ENCODE results near the gene RHOB.

RHOB gene

DNA sequence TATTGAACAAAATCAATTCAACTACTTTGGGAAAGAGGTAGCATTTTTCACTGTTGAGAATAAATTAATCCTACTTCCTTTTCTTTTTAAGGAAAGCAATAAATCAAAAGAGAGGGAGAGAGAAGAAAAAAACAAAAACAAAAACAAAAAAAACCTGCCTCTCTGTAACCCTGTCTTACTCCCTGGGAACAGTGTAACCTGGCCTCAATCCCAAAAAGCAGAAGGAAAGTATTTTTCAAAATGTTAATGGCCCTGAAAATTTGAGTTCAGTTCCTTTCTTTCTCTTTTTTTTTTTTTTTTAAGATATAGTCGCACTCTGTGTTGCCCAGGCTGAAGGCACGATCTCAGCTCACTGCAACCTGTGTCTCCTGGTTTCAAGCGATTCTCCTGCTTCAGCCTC lies 35.9 kb downstream of the RHOB start:
- Mint-ChIP-seq H3K27me3 (peaks cover 20% of the 10 kb centered on the region), H3K27ac (ENCODE audit: low read depth) (no peak overlapping the region), H3K9me3 (no peaks in the 10 kb centered on the region), H3K36me3 (ENCODE audit: insufficient read depth) (peaks cover 2% of the 10 kb centered on the region), H3K4me1 (no peaks in the 10 kb centered on the region), H3K4me3 (no peak overlapping the region)
- no peak for ATAC-seq (replicated peaks; ENCODE audit: extremely low read depth, poor library complexity, severe bottlenecking)
- DNase-seq (ENCODE audit: low spot score in 2 of 2): no peak

DNA sequence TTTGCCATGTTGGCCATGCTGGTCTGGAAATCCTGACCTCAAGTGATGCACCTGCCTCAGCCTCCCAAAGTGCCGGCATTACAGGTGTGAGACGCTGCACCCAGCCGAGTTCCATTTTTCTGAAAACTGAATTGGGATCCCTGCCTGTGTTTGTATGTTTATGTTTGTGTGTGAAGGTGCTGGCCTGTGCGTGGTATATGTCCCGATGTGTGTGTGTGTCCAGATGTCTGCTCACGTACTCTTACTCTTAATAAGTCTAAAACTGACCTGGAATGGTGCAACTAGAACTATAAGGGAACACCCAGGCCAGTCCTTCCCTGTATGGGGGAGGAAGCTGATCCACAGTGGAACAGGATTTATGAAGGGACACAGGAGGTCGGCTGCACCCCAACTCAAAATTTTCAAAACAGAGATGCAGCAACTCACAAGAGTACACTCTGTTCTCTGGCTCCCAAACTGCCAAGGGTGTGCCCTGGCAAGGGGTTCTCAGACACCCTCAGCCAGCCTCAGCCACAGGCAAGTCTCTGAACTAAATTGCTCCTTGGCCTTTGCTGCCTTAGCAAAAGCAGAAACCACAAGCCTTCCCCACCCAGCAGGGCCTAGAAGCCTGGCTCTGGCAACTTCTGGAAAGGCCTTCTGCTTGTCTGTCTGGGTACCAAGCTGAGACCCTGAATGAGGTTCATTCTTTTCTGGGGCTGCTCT lies 36.5 kb downstream of the RHOB start:
- DNase-seq (ENCODE audit: low spot score in 2 of 2) (no peak), ATAC-seq (replicated peaks; ENCODE audit: extremely low read depth, poor library complexity, severe bottlenecking) (no peak)
- no peaks in the 10 kb centered on the region for H3K9me3 Mint-ChIP-seq
- no peak overlapping the region for H3K4me3 Mint-ChIP-seq
- H3K4me1 Mint-ChIP-seq: no peaks in the 10 kb centered on the region
- peaks cover 2% of the 10 kb centered on the region for H3K36me3 Mint-ChIP-seq (ENCODE audit: insufficient read depth)
- H3K27me3 Mint-ChIP-seq: peaks cover 17% of the 10 kb centered on the region
- H3K27ac Mint-ChIP-seq (ENCODE audit: low read depth): no peak overlapping the region

DNA sequence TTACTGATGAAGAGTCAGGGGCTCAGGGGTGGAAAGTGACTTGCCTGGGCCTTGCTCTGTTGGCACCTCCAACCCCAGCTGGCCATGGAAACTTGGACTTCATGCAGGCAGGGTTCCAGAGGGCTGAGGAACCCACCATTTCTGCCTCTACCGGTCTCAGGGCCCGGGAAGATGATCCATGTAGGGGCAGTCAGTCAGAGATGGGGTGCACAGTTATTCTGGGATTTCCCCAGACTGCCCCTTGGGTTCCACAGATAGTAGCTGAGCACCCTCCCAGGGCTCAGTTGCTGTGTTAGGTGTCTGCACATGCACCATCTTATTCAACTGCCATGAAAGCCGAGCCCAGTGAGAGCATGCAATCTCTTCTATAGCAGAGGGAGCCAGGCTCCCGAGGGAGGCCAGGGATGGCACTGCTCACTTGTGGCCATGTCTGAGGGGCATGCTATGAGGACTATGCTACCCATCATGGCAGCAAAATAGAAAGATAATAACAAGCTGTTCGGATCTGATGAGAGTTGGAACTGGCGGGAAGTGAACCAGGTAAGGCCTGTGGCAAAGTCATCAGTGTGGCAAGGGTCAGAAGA lies 37.3 kb downstream of the RHOB start:
- Mint-ChIP-seq H3K9me3 (no peaks in the 10 kb centered on the region), H3K4me3 (no peak overlapping the region), H3K27ac (ENCODE audit: low read depth) (no peak overlapping the region), H3K4me1 (no peaks in the 10 kb centered on the region), H3K36me3 (ENCODE audit: insufficient read depth) (peaks cover 2% of the 10 kb centered on the region), H3K27me3 (peaks cover 10% of the 10 kb centered on the region)
- DNase-seq (ENCODE audit: low spot score in 2 of 2) (no peak), ATAC-seq (replicated peaks; ENCODE audit: extremely low read depth, poor library complexity, severe bottlenecking) (no peak)

- peaks cover 10% of the 10 kb centered on the region for H3K27me3 Mint-ChIP-seq
- no peaks in the 10 kb centered on the region for H3K4me1 Mint-ChIP-seq
- H3K9me3 Mint-ChIP-seq: no peaks in the 10 kb centered on the region
- ATAC-seq (replicated peaks; ENCODE audit: extremely low read depth, poor library complexity, severe bottlenecking): no peak
- H3K27ac Mint-ChIP-seq (ENCODE audit: low read depth): no peak overlapping the region
- no peak for DNase-seq (ENCODE audit: low spot score in 2 of 2)
- no peak overlapping the region for H3K4me3 Mint-ChIP-seq
- H3K36me3 Mint-ChIP-seq (ENCODE audit: insufficient read depth): peaks cover 2% of the 10 kb centered on the region
Measured at GRCh38 chr2:20484810-20485611, 38.1 kb downstream of the RHOB start.

DNA sequence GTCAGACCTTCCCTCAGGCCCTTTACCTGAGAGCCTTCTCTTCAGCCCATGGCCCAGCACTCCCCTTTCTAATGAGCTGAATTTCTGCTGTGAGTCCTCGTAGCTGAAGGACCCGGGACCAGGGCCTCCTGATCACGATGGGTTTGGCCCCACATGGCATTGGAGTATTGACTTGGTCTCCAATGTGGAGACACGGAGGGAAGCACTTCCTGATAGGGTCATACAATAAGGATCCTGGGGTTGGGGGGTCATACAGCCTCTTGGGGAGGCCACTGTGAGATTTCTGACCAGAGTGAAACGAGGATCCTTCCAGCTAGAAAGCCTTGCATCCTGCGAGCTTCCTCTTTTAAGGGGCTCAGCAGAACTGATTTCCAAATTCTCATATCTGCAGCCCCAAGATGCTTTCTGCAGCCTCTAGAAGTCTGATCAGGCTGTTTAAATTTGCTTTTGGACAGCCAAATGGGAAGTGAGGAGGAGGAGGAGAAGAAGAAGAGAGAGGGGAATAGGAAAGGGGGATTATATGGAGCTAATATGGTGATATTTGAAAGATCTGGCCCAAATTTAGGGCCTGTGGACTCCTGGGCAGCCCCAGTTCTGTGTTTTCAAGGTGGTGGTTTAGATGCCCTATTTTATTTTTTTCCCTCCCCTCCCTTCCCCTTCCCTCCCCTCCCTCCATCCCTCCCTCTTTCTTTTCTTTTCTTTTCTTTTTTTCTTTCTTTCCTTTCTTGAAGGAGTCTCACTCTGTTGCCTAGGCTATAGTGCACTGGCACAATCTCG lies 38.9 kb downstream of the RHOB start:
- peaks cover 10% of the 10 kb centered on the region for H3K27me3 Mint-ChIP-seq
- H3K4me3 Mint-ChIP-seq: no peak overlapping the region
- DNase-seq (ENCODE audit: low spot score in 2 of 2) (no peak), ATAC-seq (replicated peaks; ENCODE audit: extremely low read depth, poor library complexity, severe bottlenecking) (no peak)
- H3K36me3 Mint-ChIP-seq (ENCODE audit: insufficient read depth): peaks cover 2% of the 10 kb centered on the region
- no peaks in the 10 kb centered on the region for H3K4me1 Mint-ChIP-seq
- no peak overlapping the region for H3K27ac Mint-ChIP-seq (ENCODE audit: low read depth)
- H3K9me3 Mint-ChIP-seq: no peaks in the 10 kb centered on the region

DNA sequence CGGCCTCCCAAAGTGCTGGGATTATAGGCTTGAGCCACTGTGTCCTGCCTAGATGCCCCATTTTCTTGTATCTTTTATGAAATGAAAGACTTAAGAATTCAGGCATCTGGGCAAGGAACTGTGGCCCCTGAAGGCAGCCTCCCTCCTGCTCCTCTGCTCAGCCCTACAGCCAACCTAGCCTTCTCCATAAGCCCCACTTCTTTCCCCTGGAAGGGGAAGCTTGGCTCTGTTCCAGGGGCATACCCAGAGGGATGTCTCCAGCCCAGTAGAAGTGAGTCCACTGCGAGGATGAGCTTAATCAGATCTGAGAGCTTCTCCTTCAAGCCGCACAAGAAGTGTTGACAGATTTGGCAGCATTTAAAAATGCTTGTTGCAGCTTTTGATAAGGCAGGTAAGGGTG lies 39.7 kb downstream of the RHOB start:
- Mint-ChIP-seq H3K9me3 (no peaks in the 10 kb centered on the region), H3K4me1 (no peaks in the 10 kb centered on the region), H3K27me3 (peaks cover 17% of the 10 kb centered on the region), H3K4me3 (no peak overlapping the region), H3K27ac (ENCODE audit: low read depth) (no peak overlapping the region), H3K36me3 (ENCODE audit: insufficient read depth) (peaks cover 2% of the 10 kb centered on the region)
- no peak for ATAC-seq (replicated peaks; ENCODE audit: extremely low read depth, poor library complexity, severe bottlenecking)
- DNase-seq (ENCODE audit: low spot score in 2 of 2): no peak

DNA sequence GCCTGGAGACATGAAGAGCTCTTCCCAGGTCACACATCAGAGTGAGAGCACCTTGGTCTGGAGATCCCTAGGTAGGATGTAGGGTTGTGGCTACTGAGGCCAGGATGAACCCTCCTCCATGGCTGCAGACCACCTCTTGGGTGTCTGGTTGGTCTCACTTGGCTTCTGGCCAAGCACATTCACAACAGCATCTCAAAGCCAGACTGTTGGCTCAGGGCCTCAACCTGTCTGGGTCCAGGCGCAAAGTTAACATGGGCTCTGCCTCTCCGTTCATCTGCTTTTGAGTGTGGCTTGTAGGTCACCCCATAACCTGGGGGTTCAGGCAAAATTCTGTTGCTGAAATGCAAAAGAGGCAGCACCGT lies 40.1 kb downstream of the RHOB start:
- Mint-ChIP-seq H3K36me3 (ENCODE audit: insufficient read depth) (peaks cover 2% of the 10 kb centered on the region), H3K27me3 (peaks cover 21% of the 10 kb centered on the region), H3K4me3 (no peak overlapping the region), H3K4me1 (no peaks in the 10 kb centered on the region), H3K27ac (ENCODE audit: low read depth) (no peak overlapping the region), H3K9me3 (no peaks in the 10 kb centered on the region)
- no peak for DNase-seq (ENCODE audit: low spot score in 2 of 2)
- no peak for ATAC-seq (replicated peaks; ENCODE audit: extremely low read depth, poor library complexity, severe bottlenecking)

GRCh38 chr2:20487392-20488174 lies 40.7 kb downstream of the RHOB start:
- Mint-ChIP-seq H3K4me1 (no peaks in the 10 kb centered on the region), H3K27ac (ENCODE audit: low read depth) (no peak overlapping the region), H3K4me3 (no peak overlapping the region), H3K27me3 (peaks cover 23% of the 10 kb centered on the region), H3K36me3 (ENCODE audit: insufficient read depth) (peaks cover 2% of the 10 kb centered on the region), H3K9me3 (no peaks in the 10 kb centered on the region)
- ATAC-seq (replicated peaks; ENCODE audit: extremely low read depth, poor library complexity, severe bottlenecking) (no peak), DNase-seq (ENCODE audit: low spot score in 2 of 2) (no peak)

GRCh38 chr2:20488201-20488641 lies 41.3 kb downstream of the RHOB start:
- ATAC-seq (replicated peaks; ENCODE audit: extremely low read depth, poor library complexity, severe bottlenecking) (no peak), DNase-seq (ENCODE audit: low spot score in 2 of 2) (no peak)
- H3K9me3 Mint-ChIP-seq: no peaks in the 10 kb centered on the region
- H3K4me3 Mint-ChIP-seq: no peak overlapping the region
- no peaks in the 10 kb centered on the region for H3K4me1 Mint-ChIP-seq
- no peak overlapping the region for H3K27ac Mint-ChIP-seq (ENCODE audit: low read depth)
- peaks cover 23% of the 10 kb centered on the region for H3K27me3 Mint-ChIP-seq
- H3K36me3 Mint-ChIP-seq (ENCODE audit: insufficient read depth): peaks cover 2% of the 10 kb centered on the region

DNA sequence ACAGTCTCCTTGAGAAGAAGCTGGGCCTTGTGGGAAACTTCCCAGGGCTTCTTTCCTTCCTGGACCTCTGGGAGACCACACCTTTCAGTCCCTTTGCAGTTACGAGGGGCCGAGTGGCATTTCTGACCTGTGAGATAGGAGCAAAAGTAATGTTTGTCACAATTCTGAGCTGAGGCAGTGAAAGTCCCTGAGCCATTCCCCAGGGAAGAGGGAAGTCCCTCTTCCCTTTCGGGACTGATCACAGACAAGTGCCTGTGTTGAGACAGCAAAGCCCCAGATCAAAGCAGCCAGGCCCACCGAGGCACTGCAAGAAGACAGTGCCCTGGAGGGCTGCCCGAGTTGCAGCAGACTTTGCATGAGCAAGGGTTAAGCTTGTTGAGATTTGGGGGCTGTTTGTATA lies 41.9 kb downstream of the RHOB start:
- Mint-ChIP-seq H3K36me3 (ENCODE audit: insufficient read depth) (peaks cover 2% of the 10 kb centered on the region), H3K4me1 (no peaks in the 10 kb centered on the region), H3K4me3 (no peak overlapping the region), H3K27ac (ENCODE audit: low read depth) (peak overlapping the region; percentile 79), H3K9me3 (no peaks in the 10 kb centered on the region), H3K27me3 (peaks cover 23% of the 10 kb centered on the region)
- ATAC-seq (replicated peaks; ENCODE audit: extremely low read depth, poor library complexity, severe bottlenecking) (no peak), DNase-seq (ENCODE audit: low spot score in 2 of 2) (no peak)

DNA sequence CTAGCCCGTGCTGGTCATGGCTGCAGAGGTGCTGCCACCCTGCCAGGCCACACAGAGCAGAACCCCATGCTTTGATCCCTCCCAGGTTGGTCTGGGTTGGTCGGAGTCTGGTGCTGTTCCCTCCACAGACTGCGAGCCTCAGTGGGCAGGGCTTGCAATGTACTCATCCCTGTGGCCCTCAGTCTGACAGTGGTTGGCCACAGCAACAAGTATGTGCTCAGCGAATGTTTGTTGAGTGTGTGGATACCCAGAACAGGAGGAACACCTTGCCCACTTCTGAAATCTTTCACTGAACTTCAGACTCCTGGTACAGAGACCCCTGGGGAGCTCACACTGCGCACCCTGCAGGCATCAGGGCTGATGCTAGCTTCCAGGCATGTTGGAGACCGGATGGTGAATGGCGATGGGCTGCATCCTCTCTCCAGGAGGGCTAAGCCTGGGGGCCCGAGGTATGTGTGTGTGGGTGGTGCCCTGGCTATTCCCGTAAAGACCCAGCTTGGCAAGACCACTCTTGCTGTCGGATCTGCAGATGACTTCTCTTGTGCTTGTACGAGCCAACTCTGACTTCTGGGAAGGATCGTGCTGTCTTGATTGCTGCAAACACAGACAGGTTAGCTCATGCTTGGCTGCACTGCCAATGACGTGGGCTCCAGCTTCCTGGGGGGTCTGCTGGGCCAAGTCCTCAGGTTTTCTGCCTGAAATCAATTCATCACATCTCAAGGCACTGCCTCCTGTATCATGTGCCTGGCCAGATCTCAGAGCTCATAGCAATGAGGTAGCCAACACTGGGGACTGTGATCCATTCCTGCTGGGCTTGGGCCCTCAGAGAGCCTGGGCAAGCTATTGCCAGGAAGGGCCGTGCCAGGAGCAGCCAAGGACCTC lies 43.7 kb downstream of the RHOB start:
- H3K4me1 Mint-ChIP-seq: no peaks in the 10 kb centered on the region
- DNase-seq (ENCODE audit: low spot score in 2 of 2): no peak
- no peak for ATAC-seq (replicated peaks; ENCODE audit: extremely low read depth, poor library complexity, severe bottlenecking)
- no peaks in the 10 kb centered on the region for H3K9me3 Mint-ChIP-seq
- no peak overlapping the region for H3K4me3 Mint-ChIP-seq
- no peaks in the 10 kb centered on the region for H3K36me3 Mint-ChIP-seq (ENCODE audit: insufficient read depth)
- no peak overlapping the region for H3K27ac Mint-ChIP-seq (ENCODE audit: low read depth)
- H3K27me3 Mint-ChIP-seq: peaks cover 12% of the 10 kb centered on the region

Measured in central memory CD8-positive, alpha-beta T cell (primary cell).